Stimulated activated CD4-positive, alpha-beta T cell treated with anti-CD3 and anti-CD28 coated beads, Interleukin-15, amount 100 ng/mL, for 1 hour (primary cell): ENCODE data around the gene NPTXR.
"Not testable (repeated sequence)": the region's sequence is repeated elsewhere in the genome, so short reads cannot be mapped to it uniquely, and the experiment has no call there.

Source experiments
- DNase-seq, 2 donors: peaks; one replicate each; pipeline ENCODE4 v3.0.0-alpha.2; 2020; ENCODE audit warnings: low read depth in 1 of 2, low spot score in 1 of 2

NPTXR gene

GRCh38 chr22:38868886-38869381 lies 25.1 kb upstream of the NPTXR start:
- peak; percentile 67 to 76 for DNase-seq

GRCh38 chr22:38868286-38868721 lies 24.5 kb upstream of the NPTXR start:
- DNase-seq: no peak

GRCh38 chr22:38867471-38868285 lies 23.9 kb upstream of the NPTXR start:
- DNase-seq: no peak

GRCh38 chr22:38867124-38867455 lies 23.3 kb upstream of the NPTXR start:
- no peak for DNase-seq

- DNase-seq: no peak
Observed at GRCh38 chr22:38866399-38867123, 22.7 kb upstream of the NPTXR start.

GRCh38 chr22:38866024-38866398 lies 22.2 kb upstream of the NPTXR start:
- no peak for DNase-seq

- DNase-seq: no peak
Observed at GRCh38 chr22:38865201-38866023, 21.6 kb upstream of the NPTXR start.

- DNase-seq: no peak
Observed at GRCh38 chr22:38864361-38865191, 20.7 kb upstream of the NPTXR start.

GRCh38 chr22:38863531-38864131 lies 19.8 kb upstream of the NPTXR start:
- DNase-seq: no peak

GRCh38 chr22:38862375-38863329 lies 18.8 kb upstream of the NPTXR start:
- DNase-seq: no peak

GRCh38 chr22:38861927-38862326 lies 18.1 kb upstream of the NPTXR start:
- no peak for DNase-seq

- no peak for DNase-seq
Observed at GRCh38 chr22:38861170-38861876, 17.5 kb upstream of the NPTXR start.

GRCh38 chr22:38860283-38861169 lies 16.7 kb upstream of the NPTXR start:
- no peak for DNase-seq

- no peak for DNase-seq
Observed at GRCh38 chr22:38859581-38860282, 15.9 kb upstream of the NPTXR start.

GRCh38 chr22:38858492-38858891 lies 14.7 kb upstream of the NPTXR start:
- DNase-seq: no peak

GRCh38 chr22:38854476-38854875 lies 10.6 kb upstream of the NPTXR start:
- DNase-seq: not testable (repeated sequence)

- DNase-seq: not testable (repeated sequence)
Observed at GRCh38 chr22:38853883-38854282, 10.1 kb upstream of the NPTXR start.
